Measurements from ENCODE around the gene FZD10.

The FZD10 gene

DNA sequence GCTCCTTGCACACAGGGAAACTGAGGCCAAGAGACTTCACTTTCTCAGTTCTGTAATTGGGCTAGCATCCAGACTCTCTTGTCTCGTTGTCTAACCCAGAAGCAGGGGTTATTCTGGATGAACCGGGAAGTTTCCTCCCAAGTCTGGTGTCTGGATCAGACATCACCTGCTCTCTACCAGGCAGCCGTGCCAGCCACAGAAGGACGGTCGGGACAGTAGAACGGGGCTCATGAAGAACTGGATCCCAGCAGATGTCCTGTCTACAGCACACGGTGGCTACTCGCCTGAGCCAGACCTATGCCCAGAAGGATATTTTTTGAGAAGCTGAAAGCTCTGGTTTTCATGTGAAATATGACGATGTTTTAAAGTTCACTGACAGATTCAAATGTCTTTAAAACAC lies 19.1 kb upstream of the FZD10 start:
- H3K4me3 ChIP-seq (ENCODE audit: control insufficient read depth, low read depth, low read length) = no peak overlapping the region
- TF ChIP-seq, protein P1, sequence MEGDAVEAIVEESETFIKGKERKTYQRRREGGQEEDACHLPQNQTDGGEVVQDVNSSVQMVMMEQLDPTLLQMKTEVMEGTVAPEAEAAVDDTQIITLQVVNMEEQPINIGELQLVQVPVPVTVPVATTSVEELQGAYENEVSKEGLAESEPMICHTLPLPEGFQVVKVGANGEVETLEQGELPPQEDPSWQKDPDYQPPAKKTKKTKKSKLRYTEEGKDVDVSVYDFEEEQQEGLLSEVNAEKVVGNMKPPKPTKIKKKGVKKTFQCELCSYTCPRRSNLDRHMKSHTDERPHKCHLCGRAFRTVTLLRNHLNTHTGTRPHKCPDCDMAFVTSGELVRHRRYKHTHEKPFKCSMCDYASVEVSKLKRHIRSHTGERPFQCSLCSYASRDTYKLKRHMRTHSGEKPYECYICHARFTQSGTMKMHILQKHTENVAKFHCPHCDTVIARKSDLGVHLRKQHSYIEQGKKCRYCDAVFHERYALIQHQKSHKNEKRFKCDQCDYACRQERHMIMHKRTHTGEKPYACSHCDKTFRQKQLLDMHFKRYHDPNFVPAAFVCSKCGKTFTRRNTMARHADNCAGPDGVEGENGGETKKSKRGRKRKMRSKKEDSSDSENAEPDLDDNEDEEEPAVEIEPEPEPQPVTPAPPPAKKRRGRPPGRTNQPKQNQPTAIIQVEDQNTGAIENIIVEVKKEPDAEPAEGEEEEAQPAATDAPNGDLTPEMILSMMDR (IDR thresholded peaks at IDR 0.05; ENCODE audit: control insufficient read depth, insufficient read depth, low read depth, low read length, missing control alignments) = no peak
- no peak for DNase-seq (ENCODE audit: low read depth)

GRCh38 chr12:130144256-130144655 lies 18.0 kb upstream of the FZD10 start:
- no peak overlapping the region for H3K4me3 ChIP-seq (ENCODE audit: control insufficient read depth, low read depth, low read length)
- no peak for DNase-seq (ENCODE audit: low read depth)
- TF ChIP-seq, protein P1 (IDR thresholded peaks at IDR 0.05; ENCODE audit: control insufficient read depth, insufficient read depth, low read depth, low read length, missing control alignments) = no peak

- TF ChIP-seq, protein P1 (IDR thresholded peaks at IDR 0.05; ENCODE audit: control insufficient read depth, insufficient read depth, low read depth, low read length, missing control alignments) = no peak
- no peak for DNase-seq (ENCODE audit: low read depth)
- H3K4me3 ChIP-seq (ENCODE audit: control insufficient read depth, low read depth, low read length) = no peak overlapping the region
Observed at GRCh38 chr12:130145731-130146130, 16.5 kb upstream of the FZD10 start.

DNA sequence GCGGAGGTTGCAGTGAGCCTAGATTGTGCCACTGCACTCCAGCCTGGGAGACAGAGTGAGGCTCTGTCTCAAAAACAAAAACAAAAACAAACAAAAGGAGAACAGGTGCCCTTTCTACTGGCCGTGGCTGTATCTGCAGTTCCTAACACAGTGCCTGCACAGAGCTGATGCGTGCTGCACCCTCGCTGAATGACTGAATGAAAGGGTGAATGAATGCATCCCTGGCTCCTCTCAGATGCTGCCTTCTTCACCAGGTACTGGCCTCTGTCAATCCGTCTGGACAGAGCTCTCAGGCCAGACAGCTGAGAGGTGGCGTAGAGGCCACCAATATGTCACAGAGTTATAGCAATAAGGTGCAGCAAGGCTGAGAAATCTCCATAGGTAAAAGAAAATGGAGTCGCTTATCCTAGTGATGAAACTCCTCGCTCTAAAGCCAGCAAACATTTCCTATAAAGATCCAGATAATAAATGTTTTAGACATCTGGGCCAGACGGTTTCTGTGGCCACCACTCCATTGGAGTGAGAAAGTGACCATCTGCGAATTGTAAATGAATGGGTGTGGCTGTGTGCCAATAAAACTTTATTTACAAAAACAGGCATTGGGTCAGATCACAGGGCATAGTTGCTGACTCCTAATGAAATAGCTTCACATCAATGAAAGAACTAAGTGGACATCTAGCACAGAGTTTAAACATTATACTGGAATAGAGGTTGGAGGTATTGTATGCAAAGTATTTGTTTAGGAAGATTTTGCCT lies 15.9 kb upstream of the FZD10 start:
- DNase-seq (ENCODE audit: low read depth) = no peak
- H3K4me3 ChIP-seq (ENCODE audit: control insufficient read depth, low read depth, low read length) = no peak overlapping the region
- TF ChIP-seq, protein P1 (IDR thresholded peaks at IDR 0.05; ENCODE audit: control insufficient read depth, insufficient read depth, low read depth, low read length, missing control alignments) = no peak

DNA sequence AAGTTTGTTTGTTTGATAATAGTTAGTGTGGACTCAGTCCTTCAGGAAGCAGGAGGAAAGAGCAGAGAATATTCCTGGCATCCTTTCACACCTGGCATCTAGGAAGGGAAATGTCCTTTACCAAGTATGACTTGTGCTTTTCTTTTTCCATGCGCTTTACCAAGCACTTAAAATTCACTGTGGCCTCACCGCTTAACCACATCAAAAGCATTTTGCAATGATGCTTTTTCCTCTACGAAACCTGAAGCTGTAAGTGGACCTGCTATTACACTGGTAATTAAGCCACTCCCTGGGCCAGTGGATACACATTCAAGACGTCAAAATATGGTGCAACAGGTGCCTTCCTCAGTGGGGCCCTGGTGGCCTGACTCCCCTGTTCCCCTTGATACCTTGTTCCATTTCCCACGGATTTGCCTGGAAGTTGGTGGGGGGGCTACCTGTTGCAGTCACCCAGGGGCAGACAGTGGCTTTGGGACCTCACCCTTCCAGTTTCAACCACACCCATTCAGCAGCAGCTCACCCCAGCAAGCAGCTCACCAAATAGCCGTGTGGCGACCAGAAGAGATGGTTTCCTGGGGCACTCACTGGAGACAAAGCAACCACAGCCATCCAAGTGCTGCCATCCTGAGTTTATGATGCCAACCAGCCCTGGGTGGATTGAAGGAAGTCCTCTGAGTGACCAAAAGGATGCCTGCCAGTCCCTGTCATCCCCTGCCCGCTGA lies 14.2 kb upstream of the FZD10 start:
- TF ChIP-seq, protein P1 (IDR thresholded peaks at IDR 0.05; ENCODE audit: control insufficient read depth, insufficient read depth, low read depth, low read length, missing control alignments) = no peak
- no peak for DNase-seq (ENCODE audit: low read depth)
- no peak overlapping the region for H3K4me3 ChIP-seq (ENCODE audit: control insufficient read depth, low read depth, low read length)

GRCh38 chr12:130151846-130152245 lies 10.4 kb upstream of the FZD10 start:
- TF ChIP-seq, protein P1 (IDR thresholded peaks at IDR 0.05; ENCODE audit: control insufficient read depth, insufficient read depth, low read depth, low read length, missing control alignments) = no peak
- no peak for DNase-seq (ENCODE audit: low read depth)
- no peak overlapping the region for H3K4me3 ChIP-seq (ENCODE audit: control insufficient read depth, low read depth, low read length)
